Large intestine (tissue), 3 donors: ENCODE data around the gene NUAK1. TPM values are rescaled to one million over a fixed set of nuclear protein-coding genes. Genes with fewer than 3 reads are reported as not detected.
A peak's percentile ranks its signal among the peaks of the same experiment; 100 is the strongest.

Experiments used
- DNase-seq, 2 donors: peaks; one replicate each; pipeline versions ENCODE4 v3.0.0 to v3.0.0-alpha.2; 2013
- H3K27ac ChIP-seq: one replicate; pipeline ENCODE4 v1.5.1; 2013; ENCODE audit warnings: low read length
- H3K27me3 ChIP-seq: 2 replicates; pipeline ENCODE4 v1.6.1; 2013; ENCODE audit warnings: low read length; ENCODE audit not compliant: control insufficient read depth, insufficient read depth
- H3K36me3 ChIP-seq: 2 replicates; pipeline ENCODE4 v1.6.1; 2013; ENCODE audit warnings: low read length; ENCODE audit not compliant: control insufficient read depth, insufficient read depth
- H3K4me1 ChIP-seq: one replicate; pipeline ENCODE4 v1.6.1; 2013; ENCODE audit warnings: low read length; ENCODE audit not compliant: control insufficient read depth, insufficient read depth
- H3K4me3 ChIP-seq: one replicate; pipeline ENCODE4 v1.5.1; 2013; ENCODE audit warnings: low read length
- H3K9me3 ChIP-seq: one replicate; pipeline ENCODE4 v1.6.1; 2013; ENCODE audit warnings: mild to moderate bottlenecking, low read depth, low read length, moderate library complexity; ENCODE audit not compliant: control insufficient read depth
- WGBS: methylation state at CpG from one replicate; pipeline ENCODE4 v1.1.5; 2013; ENCODE audit warnings: low lambda C conversion rate; ENCODE audit not compliant: insufficient coverage; 5-methylcytosine and 5-hydroxymethylcytosine counted together
- polyA plus RNA-seq: library from polyadenylated mRNA; unstranded; fragments of 120-200 nt; gene quantifications from one replicate; pipeline ENCODE4 v1.2.1, GENCODE V29; 2013

NUAK1 gene
- polyA plus RNA-seq, 1 donor, result 3.1 TPM

DNA sequence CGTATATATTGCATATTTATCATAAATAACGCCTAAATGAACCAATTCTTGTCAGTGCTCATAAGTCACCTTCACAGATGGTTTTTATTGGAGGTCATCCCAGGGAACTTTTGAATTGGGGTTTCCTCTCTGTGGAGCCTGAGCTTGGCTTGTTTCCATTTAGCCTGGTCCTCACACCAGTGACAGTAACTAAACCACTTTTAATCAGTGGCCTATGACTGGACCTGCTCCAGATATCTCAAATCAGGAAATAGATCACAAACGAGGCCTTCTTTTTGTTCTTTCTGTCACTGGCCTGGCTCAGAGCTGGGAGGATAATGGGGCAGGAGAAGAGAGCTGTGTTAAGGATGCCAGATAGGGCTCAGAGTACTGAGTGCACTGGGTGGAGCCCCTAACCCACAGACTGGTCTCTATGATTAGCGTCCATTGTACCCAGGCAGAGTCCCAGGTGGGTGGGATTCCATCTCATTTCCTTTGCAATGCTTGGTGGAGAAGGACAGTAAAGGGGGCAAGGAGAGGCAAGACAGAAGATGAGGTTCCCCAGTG, 92.4 kb downstream of the NUAK1 start:
- Histone ChIP-seq H3K27me3 (peaks cover 21% of the 10 kb centered on the region), H3K4me3 (no peak overlapping the region), H3K36me3 (no peaks in the 10 kb centered on the region), H3K27ac (no peak overlapping the region), H3K4me1 (no peaks in the 10 kb centered on the region), H3K9me3 (no peaks in the 10 kb centered on the region)
- no CpG with 5 or more reads among the region's 4 CpGs for WGBS
- DNase-seq, result no peak

GRCh38 chr12:106045251-106045674, 93.5 kb downstream of the NUAK1 start:
- no peaks in the 10 kb centered on the region for H3K36me3 ChIP-seq
- whole genome bisulfite sequencing, result 100% methylated on average over 1 of the region's 4 CpGs
- no peak overlapping the region for H3K27ac ChIP-seq
- no peak for DNase-seq
- no peaks in the 10 kb centered on the region for H3K9me3 ChIP-seq
- no peaks in the 10 kb centered on the region for H3K4me1 ChIP-seq
- H3K4me3 ChIP-seq, result no peak overlapping the region
- H3K27me3 ChIP-seq, result peaks cover 15% of the 10 kb centered on the region

- no peaks in the 10 kb centered on the region for H3K9me3 ChIP-seq
- no peak overlapping the region for H3K27ac ChIP-seq
- WGBS, result no CpG with 5 or more reads among the region's 2 CpGs
- no peak overlapping the region for H3K4me3 ChIP-seq
- no peaks in the 10 kb centered on the region for H3K4me1 ChIP-seq
- peaks cover 11% of the 10 kb centered on the region for H3K27me3 ChIP-seq
- H3K36me3 ChIP-seq, result no peaks in the 10 kb centered on the region
- DNase-seq, result no peak
Observed at GRCh38 chr12:106044773-106045172, 94.0 kb downstream of the NUAK1 start.

DNA sequence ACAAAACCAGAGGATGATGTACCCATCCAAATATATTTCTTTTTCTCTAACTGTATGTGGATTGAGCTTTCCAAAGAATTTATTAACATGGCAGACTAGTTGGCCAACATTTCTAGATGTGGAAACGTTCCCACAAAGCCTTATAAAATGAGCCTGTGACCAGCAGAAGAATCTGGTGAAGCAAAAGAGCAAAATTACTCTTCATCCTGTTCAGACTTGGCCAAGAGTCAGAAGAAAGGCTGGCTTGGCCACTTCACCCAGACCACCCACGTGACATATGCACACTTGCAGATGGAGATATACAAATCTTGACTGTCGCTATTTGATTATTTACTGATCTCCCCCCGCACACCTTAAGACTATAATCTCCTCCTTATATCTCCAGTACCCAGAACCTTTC, 96.7 kb downstream of the NUAK1 start:
- Histone ChIP-seq H3K4me3 (no peak overlapping the region), H3K9me3 (no peaks in the 10 kb centered on the region), H3K27me3 (no peaks in the 10 kb centered on the region), H3K36me3 (no peaks in the 10 kb centered on the region), H3K27ac (no peak overlapping the region), H3K4me1 (no peaks in the 10 kb centered on the region)
- no peak for DNase-seq
- WGBS, result 60% methylated on average over 3 of the region's 4 CpGs

GRCh38 chr12:106040521-106040920, 98.2 kb downstream of the NUAK1 start:
- Histone ChIP-seq H3K27me3 (no peaks in the 10 kb centered on the region), H3K9me3 (no peaks in the 10 kb centered on the region), H3K4me1 (no peaks in the 10 kb centered on the region), H3K36me3 (no peaks in the 10 kb centered on the region), H3K27ac (no peak overlapping the region), H3K4me3 (no peak overlapping the region)
- no CpG with 5 or more reads among the region's 7 CpGs for WGBS
- no peak for DNase-seq

- Histone ChIP-seq H3K9me3 (no peaks in the 10 kb centered on the region), H3K27ac (no peak overlapping the region), H3K36me3 (no peaks in the 10 kb centered on the region), H3K4me1 (no peaks in the 10 kb centered on the region), H3K27me3 (no peaks in the 10 kb centered on the region), H3K4me3 (no peak overlapping the region)
- no CpG with 5 or more reads among the region's 2 CpGs for WGBS
- DNase-seq, result peak in 1 of 2 donors; percentile 5
Observed at GRCh38 chr12:106039646-106040404, 98.9 kb downstream of the NUAK1 start.

DNA sequence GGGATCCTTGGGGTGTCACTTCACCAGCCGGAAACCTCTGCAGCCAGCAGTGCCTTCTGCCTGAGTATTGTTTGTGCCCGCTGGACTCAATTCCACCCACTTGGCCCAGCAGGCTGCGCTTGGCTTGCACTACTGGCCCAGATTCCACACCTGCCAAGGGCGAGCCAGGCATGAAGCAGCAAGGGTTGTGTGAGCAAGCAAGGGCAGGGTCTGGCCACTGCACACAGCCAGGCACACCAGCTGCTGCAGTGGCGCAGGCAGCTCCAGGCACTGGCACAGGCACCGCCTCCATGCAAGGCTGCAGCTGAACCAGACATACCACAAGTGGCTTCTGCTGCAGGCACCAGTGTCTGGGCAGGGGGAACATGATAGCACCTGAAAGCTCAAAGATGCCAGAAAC, 99.5 kb downstream of the NUAK1 start:
- H3K4me1 ChIP-seq, result no peaks in the 10 kb centered on the region
- no CpG with 5 or more reads among the region's 6 CpGs for WGBS
- no peaks in the 10 kb centered on the region for H3K27me3 ChIP-seq
- DNase-seq, result no peak
- no peaks in the 10 kb centered on the region for H3K36me3 ChIP-seq
- H3K9me3 ChIP-seq, result no peaks in the 10 kb centered on the region
- no peak overlapping the region for H3K4me3 ChIP-seq
- H3K27ac ChIP-seq, result no peak overlapping the region

DNA sequence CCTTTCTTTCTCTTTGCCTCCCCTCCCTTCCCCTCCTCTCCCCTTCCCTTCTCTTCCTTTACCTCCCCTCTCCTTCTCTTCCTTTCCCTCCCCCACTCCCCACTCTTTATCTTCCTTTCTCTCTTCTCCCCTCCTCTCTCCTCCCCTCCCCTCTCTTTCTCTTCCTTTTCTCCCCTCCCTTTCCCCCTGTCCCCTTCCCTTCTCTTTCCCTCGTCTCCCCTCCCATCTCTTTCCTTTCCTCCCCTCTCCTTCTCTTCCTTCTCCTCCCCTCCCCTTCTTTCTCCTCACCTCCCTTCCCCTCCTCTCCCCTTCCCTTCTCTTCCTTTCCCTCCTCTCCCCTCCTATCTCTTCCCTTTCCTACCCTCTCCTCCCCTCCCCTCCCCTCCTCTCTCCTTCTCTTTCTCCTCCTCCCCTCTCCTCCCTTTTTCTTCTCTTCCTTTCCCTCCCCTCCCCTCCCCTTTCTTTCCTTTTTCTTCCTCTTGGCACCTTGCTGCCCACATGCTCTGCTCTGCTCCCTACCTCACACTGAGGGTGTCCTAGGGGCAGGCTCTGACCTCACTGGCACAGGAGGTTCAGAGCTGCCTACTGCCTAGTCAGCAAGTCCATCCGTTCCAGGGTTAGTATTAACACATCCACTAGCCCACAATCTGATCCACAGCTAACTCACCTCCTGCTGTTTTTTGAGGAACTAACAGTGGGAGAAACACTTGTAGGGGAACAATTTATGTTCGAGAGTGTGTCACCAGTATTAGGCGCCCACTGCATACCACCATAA, 101.0 kb downstream of the NUAK1 start:
- Histone ChIP-seq H3K27ac (no peak overlapping the region), H3K4me3 (no peak overlapping the region), H3K27me3 (peaks cover 2% of the 10 kb centered on the region), H3K36me3 (no peaks in the 10 kb centered on the region), H3K9me3 (no peaks in the 10 kb centered on the region), H3K4me1 (no peaks in the 10 kb centered on the region)
- DNase-seq, result no peak
- WGBS, result 83% methylated on average over 2 of the region's 4 CpGs

GRCh38 chr12:106035421-106035820, 103.3 kb downstream of the NUAK1 start:
- WGBS, result no CpG with 5 or more reads among the region's 5 CpGs
- DNase-seq, result no peak
- Histone ChIP-seq H3K4me1 (no peaks in the 10 kb centered on the region), H3K27ac (no peak overlapping the region), H3K27me3 (peaks cover 3% of the 10 kb centered on the region), H3K4me3 (no peak overlapping the region), H3K9me3 (no peaks in the 10 kb centered on the region), H3K36me3 (no peaks in the 10 kb centered on the region)

GRCh38 chr12:106034316-106034715, 104.4 kb downstream of the NUAK1 start:
- no CpG with 5 or more reads among the region's 4 CpGs for WGBS
- H3K36me3 ChIP-seq, result no peaks in the 10 kb centered on the region
- H3K4me1 ChIP-seq, result no peaks in the 10 kb centered on the region
- DNase-seq, result no peak
- H3K27ac ChIP-seq, result no peak overlapping the region
- no peaks in the 10 kb centered on the region for H3K9me3 ChIP-seq
- peaks cover 3% of the 10 kb centered on the region for H3K27me3 ChIP-seq
- H3K4me3 ChIP-seq, result no peak overlapping the region
